Measurements from ENCODE around the gene CEPT1.

The CEPT1 gene

DNA sequence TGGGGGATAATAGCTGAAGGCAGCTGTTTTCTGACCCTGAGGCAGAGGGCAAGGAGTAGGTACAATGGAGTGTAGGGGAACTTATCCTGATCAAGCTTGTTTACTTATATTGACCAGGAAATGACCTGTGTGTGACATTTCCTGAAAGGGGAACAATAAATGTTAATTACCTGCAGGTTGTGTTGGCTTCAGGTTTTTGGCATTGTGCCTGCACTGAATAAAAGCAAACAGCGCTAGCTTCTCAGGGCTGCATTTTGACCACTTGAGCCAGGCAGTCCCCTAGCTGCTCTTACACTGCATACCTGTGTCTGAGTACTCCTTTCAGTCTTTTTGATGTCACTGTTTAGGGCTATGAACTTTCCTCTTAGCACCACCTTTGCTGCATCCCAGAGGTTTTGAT lies 40.7 kb upstream of the CEPT1 start:
- no peaks in the 10 kb centered on the region for H3K79me2 ChIP-seq (ENCODE audit: insufficient read depth, low read length)
- no peak for TF ChIP-seq EZH2phosphoT487 (conservative IDR thresholded peaks at IDR 0.05; ENCODE audit: low read length)
- TF ChIP-seq, protein P1, sequence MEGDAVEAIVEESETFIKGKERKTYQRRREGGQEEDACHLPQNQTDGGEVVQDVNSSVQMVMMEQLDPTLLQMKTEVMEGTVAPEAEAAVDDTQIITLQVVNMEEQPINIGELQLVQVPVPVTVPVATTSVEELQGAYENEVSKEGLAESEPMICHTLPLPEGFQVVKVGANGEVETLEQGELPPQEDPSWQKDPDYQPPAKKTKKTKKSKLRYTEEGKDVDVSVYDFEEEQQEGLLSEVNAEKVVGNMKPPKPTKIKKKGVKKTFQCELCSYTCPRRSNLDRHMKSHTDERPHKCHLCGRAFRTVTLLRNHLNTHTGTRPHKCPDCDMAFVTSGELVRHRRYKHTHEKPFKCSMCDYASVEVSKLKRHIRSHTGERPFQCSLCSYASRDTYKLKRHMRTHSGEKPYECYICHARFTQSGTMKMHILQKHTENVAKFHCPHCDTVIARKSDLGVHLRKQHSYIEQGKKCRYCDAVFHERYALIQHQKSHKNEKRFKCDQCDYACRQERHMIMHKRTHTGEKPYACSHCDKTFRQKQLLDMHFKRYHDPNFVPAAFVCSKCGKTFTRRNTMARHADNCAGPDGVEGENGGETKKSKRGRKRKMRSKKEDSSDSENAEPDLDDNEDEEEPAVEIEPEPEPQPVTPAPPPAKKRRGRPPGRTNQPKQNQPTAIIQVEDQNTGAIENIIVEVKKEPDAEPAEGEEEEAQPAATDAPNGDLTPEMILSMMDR (IDR thresholded peaks at IDR 0.05; ENCODE audit: insufficient read depth, low read length, poor library complexity, severe bottlenecking) = no peak
- H3K4me3 ChIP-seq (ENCODE audit: insufficient read depth, low read length, poor library complexity, severe bottlenecking) = no peak overlapping the region
- H3K9me3 ChIP-seq (ENCODE audit: insufficient read depth, low read length) = 0 out of 2 replicates have a peak, but pooled peaks cover 3% of the 10 kb centered on the region
- H3K36me3 ChIP-seq (ENCODE audit: low read length) = no peaks in the 10 kb centered on the region; the same call in 1 of the 2 replicates
- H3K9me2 ChIP-seq (replicated peaks; ENCODE audit: insufficient read depth, low read length) = no peaks in the 10 kb centered on the region
- H2AFZ ChIP-seq (ENCODE audit: low read depth, low read length, severe bottlenecking) = no peak overlapping the region
- no peak overlapping the region for H3K9ac ChIP-seq (ENCODE audit: low read length)
- no peaks in the 10 kb centered on the region for H4K20me1 ChIP-seq (ENCODE audit: low read depth, low read length)
- H3K27ac ChIP-seq (ENCODE audit: low read depth, low read length) = no peak overlapping the region
- H3K4me2 ChIP-seq (ENCODE audit: low read depth, low read length, poor library complexity, severe bottlenecking) = no peak overlapping the region
- H3K27me3 ChIP-seq (ENCODE audit: low read length) = no peaks in the 10 kb centered on the region
- no peaks in the 10 kb centered on the region for H3F3A ChIP-seq (ENCODE audit: insufficient read depth)

DNA sequence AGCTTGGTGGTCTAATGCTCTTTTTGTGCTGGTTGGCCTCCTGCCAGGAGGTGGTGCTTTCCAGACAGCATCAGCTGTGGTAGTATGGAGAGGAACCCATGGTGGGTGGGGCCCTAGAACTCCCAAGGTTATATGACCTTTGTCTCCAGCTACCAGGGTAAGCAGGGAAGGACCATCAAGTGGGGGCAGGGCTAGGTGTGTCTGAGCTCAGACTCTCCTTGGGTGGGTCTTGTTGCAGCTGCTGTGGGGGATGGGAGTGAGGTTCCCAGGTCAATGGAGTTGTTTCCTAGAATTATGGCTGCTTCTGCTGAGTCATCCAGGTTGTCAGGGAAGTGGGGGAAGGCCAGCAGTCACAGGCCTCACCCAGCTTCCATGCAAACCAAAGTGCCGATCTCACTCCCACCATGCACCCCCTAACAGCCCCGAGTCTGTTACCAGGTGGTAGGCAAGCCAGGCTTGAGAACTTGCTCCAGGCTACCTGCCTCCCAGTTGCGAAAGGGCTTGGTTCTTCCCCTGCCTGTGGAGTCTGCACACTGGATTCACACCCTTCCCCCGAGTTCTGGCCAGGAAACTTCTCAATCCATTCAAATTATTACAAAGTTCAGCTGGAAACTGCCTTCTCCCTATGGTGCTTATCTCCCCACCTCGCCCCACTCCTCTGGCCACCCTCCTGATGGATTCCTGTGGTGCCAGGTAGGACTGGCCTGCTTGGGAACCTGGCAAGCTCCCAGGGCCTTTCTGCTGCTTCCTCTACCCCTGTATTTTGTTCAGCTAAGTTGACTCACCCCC lies 38.0 kb upstream of the CEPT1 start:
- Histone ChIP-seq H3F3A (ENCODE audit: insufficient read depth) (no peaks in the 10 kb centered on the region), H3K79me2 (ENCODE audit: insufficient read depth, low read length) (no peaks in the 10 kb centered on the region), H3K4me3 (ENCODE audit: insufficient read depth, low read length, poor library complexity, severe bottlenecking) (no peak overlapping the region)

DNA sequence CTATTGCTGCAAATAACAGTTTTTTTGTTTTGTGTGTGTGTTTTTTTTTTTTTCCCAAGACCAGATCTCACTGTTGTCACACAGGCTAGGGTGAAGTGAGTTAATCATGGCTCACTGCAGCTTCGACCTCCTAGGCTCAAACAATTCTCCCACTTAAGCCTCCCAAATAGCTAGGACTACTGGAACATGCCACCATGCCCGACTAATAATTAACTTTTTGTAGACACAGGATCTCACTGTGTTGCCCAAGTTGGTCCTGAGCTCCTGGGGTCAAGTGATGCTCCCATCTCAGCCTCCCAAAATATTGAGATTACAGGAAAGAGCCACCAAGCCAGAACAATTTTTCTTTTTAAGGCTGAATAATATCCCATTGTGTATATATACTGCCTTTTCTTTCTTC lies 35.0 kb upstream of the CEPT1 start:
- Histone ChIP-seq H3F3A (ENCODE audit: insufficient read depth) (no peaks in the 10 kb centered on the region), H3K4me3 (ENCODE audit: insufficient read depth, low read length, poor library complexity, severe bottlenecking) (no peak overlapping the region), H3K9me3 (ENCODE audit: insufficient read depth, low read length) (0 out of 2 replicates have a peak, but pooled peaks cover 3% of the 10 kb centered on the region), H3K27ac (ENCODE audit: low read depth, low read length) (no peak overlapping the region), H3K36me3 (ENCODE audit: low read length) (peaks cover 7% of the 10 kb centered on the region), H3K9me2 (replicated peaks; ENCODE audit: insufficient read depth, low read length) (no peaks in the 10 kb centered on the region), H3K9ac (ENCODE audit: low read length) (no peak overlapping the region), H3K4me2 (ENCODE audit: low read depth, low read length, poor library complexity, severe bottlenecking) (no peak overlapping the region), H2AFZ (ENCODE audit: low read depth, low read length, severe bottlenecking) (no peak overlapping the region), H4K20me1 (ENCODE audit: low read depth, low read length) (no peaks in the 10 kb centered on the region), H3K79me2 (ENCODE audit: insufficient read depth, low read length) (no peaks in the 10 kb centered on the region), H3K27me3 (ENCODE audit: low read length) (no peaks in the 10 kb centered on the region)
- no peak for TF ChIP-seq EZH2phosphoT487 (conservative IDR thresholded peaks at IDR 0.05; ENCODE audit: low read length)
- TF ChIP-seq, protein P1 (IDR thresholded peaks at IDR 0.05; ENCODE audit: insufficient read depth, low read length, poor library complexity, severe bottlenecking) = no peak

More for the DNA sequence above, 38.0 kb upstream of the CEPT1 start:
- H2AFZ ChIP-seq (ENCODE audit: low read depth, low read length, severe bottlenecking) = no peak overlapping the region
- H4K20me1 ChIP-seq (ENCODE audit: low read depth, low read length) = no peaks in the 10 kb centered on the region
- H3K9me2 ChIP-seq (replicated peaks; ENCODE audit: insufficient read depth, low read length) = no peaks in the 10 kb centered on the region
- H3K9me3 ChIP-seq (ENCODE audit: insufficient read depth, low read length) = 0 out of 2 replicates have a peak, but pooled peaks cover 3% of the 10 kb centered on the region
- no peak overlapping the region for H3K9ac ChIP-seq (ENCODE audit: low read length)
- H3K4me2 ChIP-seq (ENCODE audit: low read depth, low read length, poor library complexity, severe bottlenecking) = no peak overlapping the region
- H3K36me3 ChIP-seq (ENCODE audit: low read length) = no peaks in the 10 kb centered on the region; the same call in 1 of the 2 replicates
- no peaks in the 10 kb centered on the region for H3K27me3 ChIP-seq (ENCODE audit: low read length)
- H3K27ac ChIP-seq (ENCODE audit: low read depth, low read length) = no peak overlapping the region
- no peak for TF ChIP-seq EZH2phosphoT487 (conservative IDR thresholded peaks at IDR 0.05; ENCODE audit: low read length)
- TF ChIP-seq, protein P1 (IDR thresholded peaks at IDR 0.05; ENCODE audit: insufficient read depth, low read length, poor library complexity, severe bottlenecking) = no peak
